Activated CD4-positive, alpha-beta T cell treated with anti-CD3 and anti-CD28 coated beads for 36 hours (primary cell): ENCODE measurements around the gene CFAP43. TPM values are rescaled to one million over a fixed set of nuclear protein-coding genes. Genes with fewer than 3 reads are reported as not detected.
A peak's percentile ranks its signal among the peaks of the same experiment; 100 is the strongest.

Experiments used
- ATAC-seq: fragments of 200-7000 bp; cut with Tn5 transposase; one replicate; pipeline ENCODE4 v1.10.0; 2021; ENCODE audit warnings: mild to moderate bottlenecking, moderate library complexity
- CTCF ChIA-PET: fragments of 350-600 bp; sonication (Branson Sonifier 250); formaldehyde crosslinking; loops from one replicate; lab custom pipeline; 2021; ENCODE audit warnings: antibody characterized with exemption; lab: Charles Lee
- POLR2A ChIA-PET: fragments of 350-600 bp; sonication (Branson Sonifier 250); formaldehyde crosslinking; loops from one replicate; lab custom pipeline; 2021; ENCODE audit warnings: antibody characterized with exemption, inconsistent platforms; lab: Charles Lee
- DNase-seq: peaks from one replicate; pipeline ENCODE4 v3.0.0-alpha.2; 2020
- H3K27ac Mint-ChIP-seq: one replicate; pipeline ENCODE4 v1.8.0; 2021; ENCODE audit warnings: mixed read lengths
- H3K27me3 Mint-ChIP-seq: one replicate; pipeline ENCODE4 v1.8.0; 2021; ENCODE audit warnings: mixed read lengths
- H3K36me3 Mint-ChIP-seq: one replicate; pipeline ENCODE4 v1.8.0; 2021; ENCODE audit warnings: low read depth, mixed read lengths
- H3K4me1 Mint-ChIP-seq: one replicate; pipeline ENCODE4 v1.8.0; 2021; ENCODE audit warnings: mixed read lengths
- H3K4me3 Mint-ChIP-seq: one replicate; pipeline ENCODE4 v1.8.0; 2021; ENCODE audit warnings: mild to moderate bottlenecking, moderate library complexity, mixed read lengths
- H3K9me3 Mint-ChIP-seq: one replicate; pipeline ENCODE4 v1.8.0; 2021; ENCODE audit warnings: low read depth, mixed read lengths
- intact Hi-C, 2 experiments: fragments of 100-400 bp; cut with DNase I in 1 of 2; cut with micrococcal nuclease in 1 of 2; formaldehyde crosslinking; loops; one replicate each; pipeline versions ENCODE4 v1.14.2 to v1.15.1; 2022 to 2024; cut with DNase I, micrococcal nuclease
- total RNA-seq, 2 experiments: library from RNA; stranded (reverse); gene quantifications; one replicate each; pipeline ENCODE4 v1.2.3, GENCODE V29; 2021

The CFAP43 gene
- total RNA-seq, 2 experiments from 2014 or later, result 0.09 TPM

DNA sequence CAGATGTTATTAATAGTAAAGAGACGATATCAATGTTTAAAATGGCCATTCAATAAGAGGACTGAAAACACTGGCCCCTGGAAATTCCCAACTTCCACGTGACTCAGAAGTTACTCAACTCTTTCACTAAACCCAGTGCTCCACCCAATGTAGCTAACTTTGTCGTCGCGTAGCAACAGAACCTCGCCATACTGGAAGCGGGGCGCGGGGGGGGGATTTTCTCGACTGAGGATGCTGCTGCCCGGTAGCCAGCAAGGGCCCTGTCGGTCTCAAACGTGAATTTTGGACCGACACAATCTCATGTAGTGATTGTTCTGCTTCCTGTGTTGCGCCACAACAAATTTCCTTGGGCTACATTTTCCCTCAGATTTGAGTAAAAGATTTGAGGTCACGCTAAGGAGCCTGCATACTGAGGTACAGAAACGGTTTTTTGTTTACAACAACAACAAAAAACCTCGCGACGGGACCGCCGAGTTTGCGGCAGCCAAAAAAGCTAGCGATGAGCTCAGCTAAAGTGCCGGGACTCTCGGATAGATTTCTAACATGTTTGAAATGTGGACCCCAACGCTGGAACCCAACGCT is 111.2 kb downstream of the CFAP43 start:
- Mint-ChIP-seq H3K4me1 (peaks cover 49% of the 10 kb centered on the region), H3K27me3 (no peaks in the 10 kb centered on the region), H3K36me3 (peaks cover 13% of the 10 kb centered on the region), H3K4me3 (peak overlapping the region; percentile 91), H3K27ac (peak overlapping the region; percentile 97), H3K9me3 (no peaks in the 10 kb centered on the region)
- ATAC-seq (peak; percentile 31), DNase-seq (peak; percentile 91)
- intact Hi-C loops, result loop anchor here (1.0 to 5.0 kb wide), 16 partner anchors 28 to 1479 kb away; partner anchors contain the start of genes ITPRIP (in 2 of the 2), SLK (in 2 of the 2), STN1 (in 2 of the 2) and CFAP43 (in 1 of the 2)
- CTCF ChIA-PET, result interaction anchor here (0.6 to 2.7 kb wide), 23 partner anchors 11 to 247 kb away, joined by 3 to 19 read pairs (median 3); no protein-coding TSS in a partner anchor
- POLR2A ChIA-PET, result interaction anchor here (0.6 to 2.7 kb wide), 14 partner anchors 11 to 443 kb away, joined by 3 to 10 read pairs (median 4); partner anchors contain the start of genes CFAP58, GSTO1 and SLK

- H3K27me3 Mint-ChIP-seq, result no peaks in the 10 kb centered on the region
- H3K4me1 Mint-ChIP-seq, result peaks cover 50% of the 10 kb centered on the region
- CTCF ChIA-PET, result interaction anchor here (0.8 to 2.7 kb wide), 12 partner anchors 11 to 247 kb away, joined by 3 to 19 read pairs (median 5); no protein-coding TSS in a partner anchor
- H3K9me3 Mint-ChIP-seq, result no peaks in the 10 kb centered on the region
- no peak for ATAC-seq
- H3K4me3 Mint-ChIP-seq, result peak overlapping the region; percentile 91
- no peak for DNase-seq
- POLR2A ChIA-PET, result interaction anchor here (0.6 to 2.7 kb wide), 8 partner anchors 10 to 442 kb away, joined by 3 to 10 read pairs (median 4); partner anchors contain the start of gene GSTO1
- peaks cover 13% of the 10 kb centered on the region for H3K36me3 Mint-ChIP-seq
- intact Hi-C loops, result loop anchor here (2.0 to 5.0 kb wide), 9 partner anchors 28 to 1478 kb away; partner anchors contain the start of genes ITPRIP (in 2 of the 2), CFAP58 (in 1 of the 2), TAF5 (in 1 of the 2) and TRIM8 (in 1 of the 2)
- peak overlapping the region; percentile 97 for H3K27ac Mint-ChIP-seq
Observed at GRCh38 chr10:104120512-104120902, 111.7 kb downstream of the CFAP43 start.

DNA sequence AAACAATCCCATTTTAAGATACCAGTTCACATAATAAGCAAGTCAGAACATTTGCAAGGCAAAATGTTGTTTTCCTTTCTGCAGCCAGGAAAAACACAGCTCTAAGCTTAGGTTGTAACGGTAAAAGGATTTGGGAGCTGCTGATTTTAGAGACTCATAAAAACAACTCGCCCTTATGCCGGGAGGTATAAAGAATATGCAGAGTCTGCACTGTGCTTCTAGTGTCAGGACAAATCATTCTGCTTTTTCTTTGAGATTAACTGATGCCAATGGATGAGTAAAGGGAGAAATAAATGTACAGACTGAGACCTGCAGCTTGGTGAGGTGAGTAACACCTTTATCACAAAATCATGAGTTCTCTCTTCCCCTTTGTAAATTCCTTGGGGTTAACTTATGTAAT is 112.2 kb downstream of the CFAP43 start:
- no peak for ATAC-seq
- ChIA-PET CTCF (interaction anchor here (0.6 to 2.7 kb wide), 6 partner anchors 10 to 231 kb away, joined by 3 to 19 read pairs (median 7); no protein-coding TSS in a partner anchor), POLR2A (interaction anchor here (0.6 to 2.7 kb wide), 4 partner anchors 10 to 209 kb away, joined by 3 to 10 read pairs (median 7); no protein-coding TSS in a partner anchor)
- intact Hi-C loops, result loop anchor here (2.0 to 5.0 kb wide), 9 partner anchors 27 to 1478 kb away; partner anchors contain the start of genes ITPRIP (in 2 of the 2), CFAP58 (in 1 of the 2), TAF5 (in 1 of the 2) and TRIM8 (in 1 of the 2)
- Mint-ChIP-seq H3K36me3 (peaks cover 8% of the 10 kb centered on the region), H3K4me1 (peaks cover 46% of the 10 kb centered on the region), H3K27me3 (no peaks in the 10 kb centered on the region), H3K27ac (peak overlapping the region; percentile 97), H3K9me3 (no peaks in the 10 kb centered on the region), H3K4me3 (no peak overlapping the region)
- DNase-seq, result no peak

DNA sequence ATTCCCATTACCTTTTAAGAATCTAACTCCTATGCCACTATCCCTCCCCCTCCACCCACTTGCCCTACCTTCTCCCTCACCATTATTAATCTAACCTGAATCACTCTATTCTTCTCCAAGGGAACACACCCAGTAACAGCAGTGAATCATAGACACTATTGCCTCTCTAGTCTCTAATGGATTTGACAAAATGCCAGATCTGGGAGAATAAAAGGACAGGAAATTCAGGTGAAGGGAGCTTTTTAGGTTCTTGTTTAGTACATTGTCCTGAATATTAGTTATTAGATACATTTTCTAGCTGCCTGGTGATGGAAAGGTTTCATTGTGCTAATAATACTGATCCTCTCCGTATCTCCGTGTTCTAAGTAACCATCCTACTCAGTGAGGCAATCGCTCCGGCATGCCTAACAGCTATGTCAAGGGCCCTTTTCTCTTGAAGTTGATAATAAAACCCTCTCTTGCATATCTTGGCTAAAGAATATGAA is 114.3 kb downstream of the CFAP43 start:
- POLR2A ChIA-PET, result no interaction called here
- ATAC-seq, result no peak
- Mint-ChIP-seq H3K4me3 (no peak overlapping the region), H3K4me1 (peaks cover 36% of the 10 kb centered on the region), H3K27me3 (no peaks in the 10 kb centered on the region), H3K27ac (no peak overlapping the region), H3K9me3 (no peaks in the 10 kb centered on the region), H3K36me3 (peaks cover 3% of the 10 kb centered on the region)
- DNase-seq, result no peak
- intact Hi-C loops, result no loop called here
- CTCF ChIA-PET, result interaction anchor here (0.9 to 1.2 kb wide), 2 partner anchors 100 to 230 kb away, joined by 3 to 4 read pairs; no protein-coding TSS in a partner anchor

GRCh38 chr10:104113376-104113956 is 118.7 kb downstream of the CFAP43 start:
- peaks cover 29% of the 10 kb centered on the region for H3K4me1 Mint-ChIP-seq
- ATAC-seq, result no peak
- H3K4me3 Mint-ChIP-seq, result no peak overlapping the region
- no peak for DNase-seq
- CTCF ChIA-PET, result interaction anchor here (1.2 kb wide), 2 partner anchors 9 to 36 kb away, joined by 3 to 6 read pairs; partner anchors contain the start of gene SFR1
- no peaks in the 10 kb centered on the region for H3K36me3 Mint-ChIP-seq
- intact Hi-C loops, result no loop called here
- H3K9me3 Mint-ChIP-seq, result no peaks in the 10 kb centered on the region
- H3K27me3 Mint-ChIP-seq, result peaks cover 7% of the 10 kb centered on the region
- no peak overlapping the region for H3K27ac Mint-ChIP-seq
- POLR2A ChIA-PET, result no interaction called here

DNA sequence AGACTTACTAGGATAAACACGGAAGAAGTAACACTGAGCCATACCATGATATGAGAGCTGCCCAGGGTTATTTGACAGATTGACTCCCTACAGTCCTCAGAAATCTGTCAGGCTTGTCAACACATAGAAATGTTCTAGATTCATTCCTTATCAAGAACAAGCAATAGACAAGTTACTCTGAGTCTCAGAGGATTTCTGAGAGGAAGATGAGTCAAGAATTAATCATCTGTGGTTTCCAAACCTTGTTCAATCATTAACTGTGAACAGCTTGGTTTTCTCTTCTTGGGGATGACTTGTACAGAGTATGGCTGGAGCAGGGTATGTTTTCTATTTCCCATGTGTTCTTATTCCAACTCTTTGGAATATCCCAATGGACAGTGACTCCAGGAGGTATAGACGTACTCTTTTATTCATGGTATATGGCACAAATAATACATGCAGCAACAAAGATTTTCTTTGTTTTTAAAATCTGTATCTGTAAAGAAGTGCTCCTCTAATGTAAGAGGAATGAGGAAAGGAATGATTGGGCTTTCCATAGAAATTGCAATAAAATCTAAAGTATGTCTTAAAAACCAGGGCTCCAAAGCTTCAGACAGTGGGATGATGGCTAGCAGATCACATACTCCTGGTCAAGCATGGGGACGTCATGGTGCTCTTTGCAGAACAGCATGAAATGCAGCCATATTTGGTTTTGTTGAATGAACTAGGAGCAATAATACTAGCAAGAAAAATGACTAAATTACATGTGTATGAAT is 122.1 kb downstream of the CFAP43 start:
- Mint-ChIP-seq H3K36me3 (no peaks in the 10 kb centered on the region), H3K9me3 (no peaks in the 10 kb centered on the region), H3K27me3 (peaks cover 7% of the 10 kb centered on the region), H3K27ac (no peak overlapping the region), H3K4me1 (peaks cover 13% of the 10 kb centered on the region), H3K4me3 (no peak overlapping the region)
- ChIA-PET POLR2A (interaction anchor here (2.0 kb wide), 1 partner anchor 11 kb away, joined by 10 read pairs; the partner anchor contains the start of gene SFR1), CTCF (interaction anchor here (0.7 to 3.0 kb wide), 3 partner anchors 11 to 27 kb away, joined by 3 to 19 read pairs (median 5); partner anchors contain the start of gene SFR1)
- DNase-seq (no peak), ATAC-seq (peak; percentile 99)
- intact Hi-C loops, result no loop called here

GRCh38 chr10:104104926-104105325 is 127.2 kb downstream of the CFAP43 start:
- ATAC-seq, result peak; percentile 75
- no peaks in the 10 kb centered on the region for H3K36me3 Mint-ChIP-seq
- H3K27me3 Mint-ChIP-seq, result peaks cover 2% of the 10 kb centered on the region
- no peaks in the 10 kb centered on the region for H3K9me3 Mint-ChIP-seq
- CTCF ChIA-PET, result no interaction called here
- H3K27ac Mint-ChIP-seq, result no peak overlapping the region
- DNase-seq, result no peak
- intact Hi-C loops, result no loop called here
- no peak overlapping the region for H3K4me3 Mint-ChIP-seq
- POLR2A ChIA-PET, result no interaction called here
- H3K4me1 Mint-ChIP-seq, result peaks cover 13% of the 10 kb centered on the region

- CTCF ChIA-PET, result no interaction called here
- intact Hi-C loops, result no loop called here
- Mint-ChIP-seq H3K36me3 (no peaks in the 10 kb centered on the region), H3K4me3 (no peak overlapping the region), H3K4me1 (peaks cover 9% of the 10 kb centered on the region), H3K27ac (no peak overlapping the region), H3K27me3 (peaks cover 2% of the 10 kb centered on the region), H3K9me3 (no peaks in the 10 kb centered on the region)
- POLR2A ChIA-PET, result no interaction called here
- DNase-seq (no peak), ATAC-seq (no peak)
Observed at GRCh38 chr10:104104418-104104817, 127.7 kb downstream of the CFAP43 start.

GRCh38 chr10:104103956-104104355 is 128.2 kb downstream of the CFAP43 start:
- Mint-ChIP-seq H3K4me3 (no peak overlapping the region), H3K27me3 (peaks cover 2% of the 10 kb centered on the region), H3K9me3 (no peaks in the 10 kb centered on the region), H3K27ac (no peak overlapping the region), H3K4me1 (peaks cover 9% of the 10 kb centered on the region), H3K36me3 (no peaks in the 10 kb centered on the region)
- POLR2A ChIA-PET, result no interaction called here
- CTCF ChIA-PET, result no interaction called here
- ATAC-seq (no peak), DNase-seq (no peak)
- intact Hi-C loops, result no loop called here

- DNase-seq, result no peak
- POLR2A ChIA-PET, result no interaction called here
- H3K4me3 Mint-ChIP-seq, result no peak overlapping the region
- intact Hi-C loops, result no loop called here
- H3K9me3 Mint-ChIP-seq, result no peaks in the 10 kb centered on the region
- H3K4me1 Mint-ChIP-seq, result peaks cover 9% of the 10 kb centered on the region
- no peak overlapping the region for H3K27ac Mint-ChIP-seq
- peaks cover 2% of the 10 kb centered on the region for H3K27me3 Mint-ChIP-seq
- CTCF ChIA-PET, result no interaction called here
- H3K36me3 Mint-ChIP-seq, result no peaks in the 10 kb centered on the region
- no peak for ATAC-seq
Observed at GRCh38 chr10:104101902-104102301, 130.3 kb downstream of the CFAP43 start.
